HL-60 (cell line): ENCODE results near the gene ANKRD35.

Experiments
- CTCF ChIP-seq: IDR thresholded peaks from one replicate; pipeline ENCODE4 v1.5.1; 2011; ENCODE audit warnings: low read length, control low read depth, inconsistent platforms; ENCODE audit not compliant: insufficient read depth
- GABPA ChIP-seq: IDR thresholded peaks from 2 replicates; pipeline ENCODE4 v1.6.1; 2012; ENCODE audit warnings: low read depth
- POLR2AphosphoS5 ChIP-seq: IDR thresholded peaks from 2 replicates; pipeline ENCODE4 v1.6.1; 2012; ENCODE audit warnings: low read depth
- REST ChIP-seq: IDR thresholded peaks from 2 replicates; pipeline ENCODE4 v1.6.1; 2012; ENCODE audit warnings: low read depth; ENCODE audit not compliant: insufficient replicate concordance
- SPI1 ChIP-seq: IDR thresholded peaks from 2 replicates; pipeline ENCODE4 v1.6.1; 2012; ENCODE audit warnings: low read depth, mild to moderate bottlenecking, borderline replicate concordance

GRCh38 chr1:145891143-145891542 lies 5.5 kb upstream of the ANKRD35 start:
- TF ChIP-seq CTCF (no peak), POLR2AphosphoS5 (no peak), REST (no peak), SPI1 (no peak), GABPA (no peak)
